Psoas muscle (tissue), 8 donors: ENCODE measurements around the gene PREX1. TPM values are rescaled to one million over a fixed set of nuclear protein-coding genes. Genes with fewer than 3 reads are reported as not detected.

Experiments
- ATAC-seq, 4 donors: fragments of 200-7000 bp; cut with Tn5 transposase; one replicate each; pipeline ENCODE4 v1.9.1; 2020; ENCODE audit warnings: moderate library complexity in 3 of 4, mild to moderate bottlenecking in 2 of 4
- DNase-seq, 2 donors: peaks; one replicate each; pipeline ENCODE4 v3.0.0-alpha.2; 2020
- H3K27ac ChIP-seq: fragments of 200-600 bp; one replicate; pipeline ENCODE4 v1.8.0; 2022
- H3K27me3 ChIP-seq, 3 donors: fragments of 200-600 bp in 1 of 3; one replicate each; pipeline versions ENCODE4 v1.6.1 to v1.8.0; 2013 to 2022; ENCODE audit warnings: low read length in 2 of 3, mild to moderate bottlenecking in 2 of 3, moderate library complexity in 1 of 3; ENCODE audit not compliant: insufficient read depth in 3 of 3
- H3K36me3 ChIP-seq, 2 donors: fragments of 200-600 bp in 1 of 2; one replicate each; pipeline versions ENCODE4 v1.6.1 to v1.8.0; 2013 to 2022; ENCODE audit warnings: low read depth in 1 of 2, mild to moderate bottlenecking in 1 of 2, moderate library complexity in 1 of 2; ENCODE audit not compliant: insufficient read depth in 1 of 2
- H3K4me1 ChIP-seq: fragments of 200-600 bp; one replicate; pipeline ENCODE4 v1.8.0; 2022
- H3K4me3 ChIP-seq: fragments of 200-600 bp; one replicate; pipeline ENCODE4 v1.8.0; 2022; ENCODE audit warnings: mild to moderate bottlenecking
- H3K9me3 ChIP-seq: fragments of 200-600 bp; one replicate; pipeline ENCODE4 v1.8.0; 2022
- CTCF ChIP-seq: fragments of 200-600 bp; IDR thresholded peaks from one replicate; pipeline ENCODE4 v1.8.0; 2022; ENCODE audit warnings: antibody characterized with exemption
- WGBS, 3 donors: extraction: QIAGEN DNeasy Blood & Tissue Kit; methylation state at CpG; one replicate each; pipeline versions ENCODE4 v1.1.6 to v1.1.7; 2013; 5-methylcytosine and 5-hydroxymethylcytosine counted together
- intact Hi-C, 2 donors: fragments of 100-400 bp; cut with DNase I; formaldehyde crosslinking; loops; one replicate each; pipeline versions ENCODE4 v1.11.0 to v1.14.2; 2022
- polyA plus RNA-seq, 3 donors: library from polyadenylated mRNA; stranded (reverse); fragments of 200-250 nt; gene quantifications; one replicate each; pipeline ENCODE4 v1.2.3, GENCODE V29; 2013
- total RNA-seq, 4 donors: library from RNA; stranded (reverse); fragmentation: NEBNext Ultra II Directional in 2 of 4; extraction: Animal tissue kit (Norgen Biotek cat#: 25700) in 2 of 4; gene quantifications; one replicate each; pipeline versions ENCODE4 v1.2.1 to v1.2.4, GENCODE V29; 2021 to 2023
- donor health status: healthy with polysubstance abuse.
- donor health status: DM: no; HTN: no; CAD: no; lungs with moderate emphysema.
- donor health status: Bipolar disorder and iron deficiency.
- donor health status: healthy.
- donor health status: DM: yes; HTN: yes; CAD: no.
- donor health status: DM: no; HTN: no; CAD: no.
- donor health status: DM: no; HTN: no; CAD: no.
- donor health status: DM: yes; HTN: yes; CAD: no.

PREX1 gene
- total and polyA plus RNA-seq, 7 donors = 2.5 to 8.3 (median 5.3) TPM

- Histone ChIP-seq H3K4me1 (peaks cover 13% of the 10 kb centered on the region), H3K36me3 (no peaks in the 10 kb centered on the region), H3K27me3 (no peaks in the 10 kb centered on the region), H3K27ac (peak overlapping the region; percentile 36), H3K9me3 (peaks cover 6% of the 10 kb centered on the region), H3K4me3 (no peak overlapping the region)
- no peak for TF ChIP-seq CTCF
- intact Hi-C loops = no loop called here
- DNase-seq (peak; percentile 39 to 63), ATAC-seq (peak in 3 of 4 donors; percentile 44 to 61 (median 55))
- 56 to 63% (median 59%) methylated on average over 18 of the region's 18 CpGs for WGBS, 3 donors
These were observed 76.7 kb downstream of the PREX1 start for GRCh38 chr20:48750941-48751635.

GRCh38 chr20:48750376-48750775 is 77.4 kb downstream of the PREX1 start:
- H3K9me3 ChIP-seq = peaks cover 4% of the 10 kb centered on the region
- ATAC-seq (no peak), DNase-seq (no peak)
- no peaks in the 10 kb centered on the region for H3K27me3 ChIP-seq
- WGBS, 3 donors = 96 to 99% (median 98%) methylated on average over 3 of the region's 3 CpGs
- H3K27ac ChIP-seq = no peak overlapping the region
- H3K4me3 ChIP-seq = no peak overlapping the region
- intact Hi-C loops = no loop called here
- H3K36me3 ChIP-seq = no peaks in the 10 kb centered on the region
- TF ChIP-seq CTCF = no peak
- H3K4me1 ChIP-seq = peaks cover 13% of the 10 kb centered on the region

- ATAC-seq (no peak), DNase-seq (no peak)
- Histone ChIP-seq H3K27ac (no peak overlapping the region), H3K27me3 (no peaks in the 10 kb centered on the region), H3K9me3 (no peaks in the 10 kb centered on the region), H3K36me3 (no peaks in the 10 kb centered on the region), H3K4me1 (peaks cover 13% of the 10 kb centered on the region), H3K4me3 (no peak overlapping the region)
- no peak for TF ChIP-seq CTCF
- intact Hi-C loops = no loop called here
- 81 to 85% (median 84%) methylated on average over 10 of the region's 10 CpGs for WGBS, 3 donors
These were observed 78.4 kb downstream of the PREX1 start for GRCh38 chr20:48749437-48749836.

- ATAC-seq = no peak
- Histone ChIP-seq H3K9me3 (no peaks in the 10 kb centered on the region), H3K4me1 (peaks cover 13% of the 10 kb centered on the region), H3K4me3 (no peak overlapping the region), H3K27me3 (no peaks in the 10 kb centered on the region), H3K36me3 (peaks cover 0 to 2% of the 10 kb centered on the region in 2 donors), H3K27ac (no peak overlapping the region)
- intact Hi-C loops = no loop called here
- WGBS, 3 donors = 89 to 95% (median 93%) methylated on average over 8 of the region's 8 CpGs
- no peak for DNase-seq
- no peak for TF ChIP-seq CTCF
These were observed 79.2 kb downstream of the PREX1 start for GRCh38 chr20:48748556-48748955.
